H1 (cell line): ENCODE results near the gene TRA2A. TPM values are rescaled to one million over a fixed set of nuclear protein-coding genes. Genes with fewer than 3 reads are reported as not detected.

Source experiments
- CHD1 ChIP-seq: IDR thresholded peaks from 2 replicates; pipeline ENCODE4 v1.6.1; 2012; ENCODE audit warnings: low read depth, low read length, improper control_type of control experiment
- KDM5A ChIP-seq: fragments of 200-600 bp; IDR thresholded peaks from 2 replicates; pipeline ENCODE4 v1.7.1; 2012; ENCODE audit warnings: mild to moderate bottlenecking, low read length, inconsistent platforms, mixed read lengths
- SIX5 ChIP-seq: IDR thresholded peaks from 2 replicates; pipeline ENCODE4 v1.6.1; 2011; ENCODE audit warnings: mild to moderate bottlenecking, low read depth, low read length
- SP1 ChIP-seq: IDR thresholded peaks from 2 replicates; pipeline ENCODE4 v1.6.1; 2011; ENCODE audit warnings: low read depth, low read length
- ZNF274 ChIP-seq: IDR thresholded peaks from 2 replicates; pipeline ENCODE4 v1.7.0; 2012; ENCODE audit warnings: low read length, borderline replicate concordance; ENCODE audit errors: extremely low read depth
- polyA plus RNA-seq, 7 experiments: library from polyadenylated mRNA; depleted of rRNA in 3 of 7; stranded (reverse) in 5 of 7; unstranded in 2 of 7; fragments of >200 nt in 5 of 7; fragments of 200-250 nt in 2 of 7; gene quantifications; 1 replicate in 5 of 7; 2 replicates in 1 of 7; 4 replicates in 1 of 7; pipeline versions ENCODE4 v1.2.1 to v1.2.3, GENCODE V29; 2011 to 2013; ENCODE audit warnings: missing spikeins in 2 of 7, mixed read lengths in 2 of 7
- total RNA-seq: library from RNA; stranded (reverse); fragmentation: NEBNext Ultra II Directional; extraction: Animal tissue kit (Norgen Biotek cat#: 25700); gene quantifications from 2 replicates; pipeline ENCODE4 v1.2.1, GENCODE V29; 2021

The TRA2A gene
- total and polyA plus RNA-seq, 2 of the 8 experiments (the other 6 are each of a cell fraction or from before 2014, with no cell fraction given), result 116 to 125 TPM

DNA sequence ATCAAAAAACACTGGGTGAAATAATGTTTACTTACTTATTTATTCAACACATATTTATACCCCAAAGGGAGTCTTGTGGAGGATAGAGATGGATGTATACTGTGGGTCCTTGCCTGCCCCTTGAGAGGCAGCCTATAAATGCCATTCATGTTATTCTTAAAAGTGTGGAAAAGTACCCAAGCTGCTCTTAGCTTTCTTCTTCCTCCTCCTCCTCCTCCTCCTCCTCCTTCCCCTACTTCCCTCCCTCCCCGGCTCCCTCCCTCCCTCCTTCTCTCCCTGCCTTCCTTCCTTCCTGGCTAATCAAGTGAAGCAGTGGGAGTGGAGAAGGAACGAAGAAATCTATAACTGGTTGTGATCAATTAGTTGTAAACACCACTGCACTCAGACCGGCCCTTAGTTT, 40.3 kb downstream of the TRA2A start (continued):
- TF ChIP-seq KDM5A, result no peak
- no peak for TF ChIP-seq CHD1
- TF ChIP-seq SIX5, result no peak
- no peak for TF ChIP-seq SP1
- no peak for TF ChIP-seq ZNF274
